Smooth muscle cell (in vitro differentiated cells): ENCODE results near the gene P2RX6. TPM values are rescaled to one million over a fixed set of nuclear protein-coding genes. Genes with fewer than 3 reads are reported as not detected.
"Not testable (repeated sequence)": the region's sequence is repeated elsewhere in the genome, so short reads cannot be mapped to it uniquely, and the experiment has no call there.

Experiments used
- DNase-seq: peaks from one replicate; lab custom pipeline; 2025; ENCODE audit not compliant: unreplicated experiment; lab: John Stamatoyannopoulos, UW
- H2AFZ ChIP-seq: fragments of 200-600 bp; sonication (generic); 2 replicates; pipeline ENCODE4 v1.6.0; 2016; ENCODE audit warnings: antibody characterized with exemption, low read depth, mild to moderate bottlenecking
- H3F3A ChIP-seq: fragments of 200-600 bp; sonication (generic); 2 replicates; pipeline ENCODE4 v1.6.0; 2017; ENCODE audit warnings: antibody characterized with exemption, low read depth
- H3K27ac ChIP-seq: fragments of 200-600 bp; sonication (generic); 2 replicates; pipeline ENCODE4 v1.5.1; 2016; ENCODE audit warnings: low read depth, mild to moderate bottlenecking
- H3K27me3 ChIP-seq: fragments of 200-600 bp; sonication (generic); 2 replicates; pipeline ENCODE4 v1.6.1; 2016; ENCODE audit warnings: low read depth, mild to moderate bottlenecking
- H3K36me3 ChIP-seq: fragments of 200-600 bp; sonication (generic); 2 replicates; pipeline ENCODE4 v1.5.1; 2016; ENCODE audit warnings: low read depth
- H3K4me1 ChIP-seq: fragments of 200-600 bp; sonication (generic); 2 replicates; pipeline ENCODE4 v1.5.1; 2016; ENCODE audit warnings: low read depth
- H3K4me2 ChIP-seq: fragments of 200-600 bp; sonication (generic); 2 replicates; pipeline ENCODE4 v1.6.0; 2016; ENCODE audit warnings: mild to moderate bottlenecking
- H3K4me3 ChIP-seq: fragments of 200-600 bp; sonication (generic); 2 replicates; pipeline ENCODE4 v1.5.1; 2016; ENCODE audit warnings: mild to moderate bottlenecking
- H3K79me2 ChIP-seq: fragments of 200-600 bp; sonication (generic); 2 replicates; pipeline ENCODE4 v1.6.0; 2016; ENCODE audit warnings: low read depth, mild to moderate bottlenecking
- H3K9ac ChIP-seq: fragments of 200-600 bp; sonication (generic); 2 replicates; pipeline ENCODE4 v1.6.0; 2016; ENCODE audit warnings: low read depth
- H3K9me3 ChIP-seq: fragments of 200-600 bp; sonication (generic); replicated peaks from 2 replicates; pipeline ENCODE4 v1.5.1; 2016; ENCODE audit warnings: low read depth
- H4K20me1 ChIP-seq: fragments of 200-600 bp; sonication (generic); 2 replicates; pipeline ENCODE4 v1.6.0; 2016; ENCODE audit warnings: low read depth
- CTCF ChIP-seq: fragments of 200-600 bp; sonication (generic); IDR thresholded peaks from 2 replicates; pipeline ENCODE4 v1.5.1; 2017; ENCODE audit warnings: borderline replicate concordance, mild to moderate bottlenecking, antibody characterized with exemption; ENCODE audit not compliant: insufficient read depth, poor library complexity, severe bottlenecking
- WGBS: methylation state at CpG from one replicate; pipeline ENCODE4 v1.1.7; 2016; ENCODE audit warnings: low lambda C conversion rate; 5-methylcytosine and 5-hydroxymethylcytosine counted together
- polyA plus RNA-seq: library from polyadenylated mRNA; unstranded; fragments of >200 nt; fragmentation: Nextera tagmentation; extraction: Ambion mirVana; gene quantifications from 2 replicates; pipeline ENCODE4 v1.2.1, GENCODE V29; 2016
- total RNA-seq: library from RNA; depleted of rRNA; stranded (reverse); fragments of >200 nt; gene quantifications from 2 replicates; pipeline ENCODE4 v1.2.3, GENCODE V29; 2014

The P2RX6 gene
- total and polyA plus RNA-seq, 2 experiments from 2014 or later: 0.13 to 1.2 TPM

- no peaks in the 10 kb centered on the region for H3K36me3 ChIP-seq
- no peak for TF ChIP-seq CTCF
- H3K27me3 ChIP-seq: no peaks in the 10 kb centered on the region
- DNase-seq: no peak
- H2AFZ ChIP-seq: peak overlapping the region; percentile 81
- WGBS: 28% methylated on average over 26 of the region's 26 CpGs
- peak overlapping the region; percentile 98 for H3K27ac ChIP-seq
- H3K4me1 ChIP-seq: peaks cover 13% of the 10 kb centered on the region
- peak overlapping the region; percentile 88 for H3K4me3 ChIP-seq
- peak overlapping the region; percentile 97 for H3K4me2 ChIP-seq
- no peaks in the 10 kb centered on the region for H3K9me3 ChIP-seq
- peaks cover 6% of the 10 kb centered on the region for H3F3A ChIP-seq
- peaks cover 9% of the 10 kb centered on the region for H3K79me2 ChIP-seq
- peak overlapping the region; percentile 97 for H3K9ac ChIP-seq
- H4K20me1 ChIP-seq: no peaks in the 10 kb centered on the region
Observed at GRCh38 chr22:21000987-21001600, 13.9 kb upstream of the P2RX6 start.

GRCh38 chr22:21001601-21002325 lies 13.2 kb upstream of the P2RX6 start, which contains the start of gene THAP7:
TSS of gene THAP7 (minus strand) at chr22:21002118. CDS start at chr22:21001911, 207 bp downstream.
- peak within 1 kb of the TSS; percentile 81 for H2AFZ ChIP-seq
- DNase-seq: peak; percentile 98
- H3K36me3 ChIP-seq: no peaks in the 10 kb centered on the region
- peaks cover 6% of the 10 kb centered on the region for H3F3A ChIP-seq
- H4K20me1 ChIP-seq: no peaks in the 10 kb centered on the region
- H3K79me2 ChIP-seq: peaks cover 9% of the 10 kb centered on the region
- no peaks in the 10 kb centered on the region for H3K27me3 ChIP-seq
- peak within 1 kb of the TSS; percentile 97 for H3K9ac ChIP-seq
- H3K4me1 ChIP-seq: peaks cover 13% of the 10 kb centered on the region
- WGBS: 1% methylated on average over 80 of the region's 83 CpGs
- peak within 1 kb of the TSS; percentile 97 for H3K4me2 ChIP-seq
- no peaks in the 10 kb centered on the region for H3K9me3 ChIP-seq
- no peak for TF ChIP-seq CTCF
- peak within 1 kb of the TSS; percentile 88 for H3K4me3 ChIP-seq
- peak within 1 kb of the TSS; percentile 98 for H3K27ac ChIP-seq

GRCh38 chr22:21003782-21004181 lies 11.2 kb upstream of the P2RX6 start:
- DNase-seq: no peak
- no peaks in the 10 kb centered on the region for H3K36me3 ChIP-seq
- H2AFZ ChIP-seq: no peak overlapping the region
- peaks cover 9% of the 10 kb centered on the region for H3K79me2 ChIP-seq
- no peak overlapping the region for H3K4me3 ChIP-seq
- H3K9me3 ChIP-seq: no peaks in the 10 kb centered on the region
- TF ChIP-seq CTCF: no peak
- H3K4me2 ChIP-seq: peak overlapping the region; percentile 97
- H3K4me1 ChIP-seq: peaks cover 13% of the 10 kb centered on the region
- no peak overlapping the region for H3K9ac ChIP-seq
- H4K20me1 ChIP-seq: no peaks in the 10 kb centered on the region
- 89% methylated on average over 4 of the region's 4 CpGs for WGBS
- no peaks in the 10 kb centered on the region for H3K27me3 ChIP-seq
- peaks cover 6% of the 10 kb centered on the region for H3F3A ChIP-seq
- no peak overlapping the region for H3K27ac ChIP-seq

- not testable (repeated sequence) for H3F3A ChIP-seq, H3K27me3 ChIP-seq, H3K9ac ChIP-seq, H3K36me3 ChIP-seq, DNase-seq, H4K20me1 ChIP-seq, H3K4me2 ChIP-seq, H3K4me3 ChIP-seq, H3K9me3 ChIP-seq, H3K79me2 ChIP-seq, H2AFZ ChIP-seq, H3K27ac ChIP-seq, H3K4me1 ChIP-seq
- 92% methylated on average over 13 of the region's 13 CpGs for WGBS
Observed at GRCh38 chr22:21009208-21009607, 5.8 kb upstream of the P2RX6 start.
